ENCODE data around the gene CSNK2A3.

The CSNK2A3 gene

DNA sequence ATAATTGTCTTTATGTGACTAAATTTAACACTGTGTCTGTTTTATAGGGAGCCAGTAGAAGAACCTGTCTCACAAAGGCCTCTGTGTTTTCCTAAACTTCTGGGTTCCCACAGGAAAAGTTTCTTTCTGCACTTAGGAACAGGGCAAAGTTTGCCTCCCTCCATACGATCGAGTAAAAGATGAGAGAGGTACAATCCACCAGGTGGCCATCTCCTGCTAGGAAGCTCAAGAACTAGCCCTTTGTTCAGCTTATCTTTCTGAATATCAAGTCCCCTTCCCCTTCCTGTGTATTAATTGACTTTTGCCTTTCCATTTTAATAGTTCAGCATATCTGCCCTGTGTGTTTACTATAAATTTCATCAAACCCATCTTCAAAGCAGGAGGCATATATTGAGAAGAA is 18.0 kb downstream of the CSNK2A3 start:
- Histone ChIP-seq H3K36me3 (peaks cover 0 to 40% (median 22%) of the 10 kb centered on the region in 3 donors), H3K4me1 (no peaks in the 10 kb centered on the region), H3K9me3 (no peaks in the 10 kb centered on the region), H3K4me3 (no peak overlapping the region), H3K27me3 (no peaks in the 10 kb centered on the region), H3K27ac (no peak overlapping the region)
- intact Hi-C loops (cut with DNase I; ENCODE audit: low total_unique reads) = no loop called here
- TF ChIP-seq CTCF (IDR thresholded peaks at IDR 0.05) = no peak
- DNase-seq = no peak

DNA sequence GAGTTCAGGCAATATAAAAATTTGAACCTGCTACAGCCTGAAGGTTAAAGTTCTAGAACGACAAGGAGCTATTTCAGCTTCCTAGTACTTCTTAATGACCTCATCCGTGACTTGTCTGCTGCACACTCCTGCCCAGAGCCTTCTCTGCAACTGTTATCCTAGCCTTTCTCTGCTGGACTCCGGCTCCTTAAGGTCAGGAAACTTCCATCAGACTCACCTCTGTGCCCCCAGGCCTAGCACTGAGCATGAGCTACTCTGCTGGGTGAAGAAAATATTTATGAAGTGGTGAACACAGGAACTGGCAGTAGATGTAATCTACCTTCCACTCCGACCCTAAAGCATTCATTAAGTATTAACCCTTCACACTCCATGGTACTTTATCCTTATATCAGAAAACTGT is 18.4 kb downstream of the CSNK2A3 start:
- intact Hi-C loops (cut with DNase I; ENCODE audit: low total_unique reads) = no loop called here
- Histone ChIP-seq H3K27ac (no peak overlapping the region), H3K4me3 (no peak overlapping the region), H3K9me3 (no peaks in the 10 kb centered on the region), H3K4me1 (no peaks in the 10 kb centered on the region), H3K36me3 (peaks cover 0 to 36% (median 22%) of the 10 kb centered on the region in 3 donors), H3K27me3 (no peaks in the 10 kb centered on the region)
- TF ChIP-seq CTCF (IDR thresholded peaks at IDR 0.05) = no peak
- DNase-seq = no peak

DNA sequence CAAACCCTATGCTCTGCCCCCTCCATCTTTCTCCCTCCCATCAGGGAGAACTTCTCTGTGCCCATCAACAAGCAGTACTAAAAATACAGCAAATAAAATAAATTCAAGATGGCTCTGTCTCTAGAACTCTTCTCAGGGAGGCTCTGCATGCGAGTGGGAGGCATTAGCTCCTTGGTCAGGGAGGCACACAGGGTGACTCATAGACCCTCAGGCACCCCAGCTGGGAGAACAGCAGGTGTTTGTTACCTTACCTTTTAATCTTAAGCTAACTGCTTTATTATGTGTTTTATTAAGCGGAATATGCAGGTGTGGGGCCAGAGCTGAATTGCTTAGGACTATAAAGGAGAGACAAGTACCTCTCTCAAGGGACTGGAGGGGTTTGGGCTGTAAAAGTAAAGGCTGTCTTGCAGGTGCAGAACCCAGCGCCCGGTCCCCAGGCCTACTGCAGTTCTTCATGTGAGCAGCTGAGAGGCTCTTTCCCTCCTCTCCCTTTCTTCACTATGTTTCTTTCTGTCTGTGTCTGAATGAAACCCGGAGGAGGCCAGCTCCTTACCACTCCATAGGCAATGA is 20.8 kb downstream of the CSNK2A3 start:
- Histone ChIP-seq H3K27ac (no peak overlapping the region), H3K36me3 (peaks cover 17 to 44% (median 43%) of the 10 kb centered on the region in 3 donors), H3K27me3 (no peaks in the 10 kb centered on the region), H3K9me3 (no peaks in the 10 kb centered on the region), H3K4me1 (no peaks in the 10 kb centered on the region), H3K4me3 (no peak overlapping the region)
- TF ChIP-seq CTCF (IDR thresholded peaks at IDR 0.05) = no peak
- intact Hi-C loops (cut with DNase I; ENCODE audit: low total_unique reads) = no loop called here
- DNase-seq = no peak

DNA sequence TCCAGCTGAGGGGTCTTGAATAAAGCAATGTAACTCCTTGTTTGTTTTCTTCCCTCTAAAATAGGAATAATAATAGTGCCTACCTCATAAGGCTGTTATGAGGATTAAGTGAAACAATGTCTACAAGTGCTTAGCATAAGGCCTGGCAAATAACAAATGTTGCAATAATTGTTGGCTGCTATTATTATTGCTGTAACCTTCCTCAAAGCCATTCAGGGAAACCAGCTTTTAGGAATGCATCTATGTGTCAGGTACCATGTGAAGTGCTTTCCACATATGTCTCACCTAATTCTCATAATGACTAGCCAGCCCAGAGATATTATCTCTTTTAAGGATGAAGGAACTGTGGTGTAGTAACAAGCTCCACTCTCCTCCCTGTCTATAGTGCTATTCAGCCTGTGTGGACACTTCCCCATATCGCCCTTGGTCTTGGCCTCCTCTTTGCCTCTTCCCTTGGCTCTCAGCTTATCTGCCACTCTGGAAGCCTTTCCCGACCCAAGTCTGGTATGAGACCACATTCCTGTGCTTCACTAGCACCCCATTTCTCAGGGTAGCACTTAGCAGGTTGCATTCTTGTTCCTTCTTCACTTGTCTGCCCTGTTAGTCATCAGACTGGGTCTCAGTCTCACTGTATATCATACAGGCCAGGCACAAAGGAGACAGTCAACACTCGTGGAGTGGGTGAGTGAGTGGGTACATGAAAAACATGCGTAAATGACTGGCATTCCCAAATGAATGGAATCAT is 23.8 kb downstream of the CSNK2A3 start:
- DNase-seq = no peak
- Histone ChIP-seq H3K27me3 (no peaks in the 10 kb centered on the region), H3K27ac (no peak overlapping the region), H3K9me3 (no peaks in the 10 kb centered on the region), H3K4me3 (no peak overlapping the region), H3K4me1 (no peaks in the 10 kb centered on the region), H3K36me3 (peaks cover 22 to 67% (median 63%) of the 10 kb centered on the region in 3 donors)
- no peak for TF ChIP-seq CTCF (IDR thresholded peaks at IDR 0.05)
- intact Hi-C loops (cut with DNase I; ENCODE audit: low total_unique reads) = loop anchor here (5.0 kb wide), 1 partner anchor 1917 kb away; no protein-coding TSS in a partner anchor

- no peak overlapping the region for H3K27ac ChIP-seq
- no peak overlapping the region for H3K4me3 ChIP-seq
- no peaks in the 10 kb centered on the region for H3K27me3 ChIP-seq
- peaks cover 33 to 66% (median 52%) of the 10 kb centered on the region in 3 donors for H3K36me3 ChIP-seq
- no peak for DNase-seq
- TF ChIP-seq CTCF (IDR thresholded peaks at IDR 0.05) = no peak
- intact Hi-C loops (cut with DNase I; ENCODE audit: low total_unique reads) = no loop called here
- H3K9me3 ChIP-seq = peaks cover 0 to 5% (median 0%) of the 10 kb centered on the region in 3 donors
- no peaks in the 10 kb centered on the region for H3K4me1 ChIP-seq
Measured at GRCh38 chr11:11324090-11324489, 29.0 kb downstream of the CSNK2A3 start.
